H1 (cell line): Measurements from ENCODE around the gene FSTL4. TPM values are rescaled to one million over a fixed set of nuclear protein-coding genes. Genes with fewer than 3 reads are reported as not detected.

Experiments used
- CTCF ChIA-PET: fragments of 300-600 bp; sonication (Branson Sonifier 250); formaldehyde crosslinking; loops from one replicate; lab custom pipeline; 2021; ENCODE audit not compliant: partially characterized antibody; lab: Charles Lee
- POLR2A ChIA-PET: fragments of 300-600 bp; sonication (Branson Sonifier 250); formaldehyde crosslinking; loops from one replicate; lab custom pipeline; 2021; ENCODE audit warnings: inconsistent platforms; ENCODE audit not compliant: partially characterized antibody; lab: Charles Lee
- DNase-seq, 2 experiments: peaks; one replicate each; pipeline versions ENCODE4 v3.0.0 to v3.0.0-alpha.2; 2010 to 2022; ENCODE audit warnings: low spot score in 2 of 2, low read depth in 1 of 2, mixed read lengths in 1 of 2
- FAIRE-seq: peaks from 2 replicates; lab custom pipeline; 2011; peaks lifted over from hg19 to GRCh38; lab: Jason Lieb, UNC
- H2AFZ ChIP-seq: 2 replicates; pipeline ENCODE4 v1.8.1; 2012; ENCODE audit warnings: low read length, inconsistent platforms
- H2AK5ac ChIP-seq: 2 replicates; pipeline ENCODE4 v1.6.1; 2013; ENCODE audit warnings: low read depth, low read length
- H2BK120ac ChIP-seq: replicated peaks from 2 replicates; pipeline ENCODE3; 2013; ENCODE audit warnings: low read depth, low read length, inconsistent platforms
- H2BK12ac ChIP-seq: 2 replicates; pipeline ENCODE4 v1.6.1; 2013; ENCODE audit warnings: low read depth, low read length
- H2BK15ac ChIP-seq: 2 replicates; pipeline ENCODE4 v1.6.1; 2013; ENCODE audit warnings: low read length
- H2BK20ac ChIP-seq: 2 replicates; pipeline ENCODE4 v1.6.1; 2013; ENCODE audit warnings: low read length
- H2BK5ac ChIP-seq: 2 replicates; pipeline ENCODE4 v1.6.1; 2013; ENCODE audit warnings: low read depth, low read length
- H3K14ac ChIP-seq: 2 replicates; pipeline ENCODE4 v1.6.1; 2013; ENCODE audit warnings: inconsistent platforms; ENCODE audit not compliant: insufficient read length
- H3K18ac ChIP-seq: 2 replicates; pipeline ENCODE4 v1.6.1; 2013; ENCODE audit warnings: low read length; ENCODE audit errors: extremely low read depth
- H3K23ac ChIP-seq: 2 replicates; pipeline ENCODE4 v1.6.1; 2013; ENCODE audit warnings: inconsistent platforms; ENCODE audit not compliant: insufficient read length
- H3K23me2 ChIP-seq: 2 replicates; pipeline ENCODE4 v1.6.1; 2013; ENCODE audit warnings: low read depth, low read length
- H3K27ac ChIP-seq: 2 replicates; pipeline ENCODE4 v1.6.1; 2011; ENCODE audit warnings: low read depth, low read length, inconsistent platforms
- H3K27me3 ChIP-seq, 4 experiments: replicated peaks in 1 of 4; 1 replicate in 1 of 4; 2 replicates in 3 of 4; pipeline versions ENCODE4 v1.6.1 to v1.8.1; 2011 to 2013; ENCODE audit warnings: low read length in 3 of 4, mild to moderate bottlenecking in 3 of 4, inconsistent platforms in 2 of 4, mixed read lengths in 2 of 4, moderate library complexity in 1 of 4; ENCODE audit not compliant: control insufficient read depth in 3 of 4, insufficient read depth in 3 of 4; ENCODE audit errors: extremely low read depth in 1 of 4
- H3K36me3 ChIP-seq, 4 experiments: 2 replicates each; pipeline versions ENCODE4 v1.6.1 to v1.8.1; 2011 to 2013; ENCODE audit warnings: mild to moderate bottlenecking in 4 of 4, low read length in 3 of 4, moderate library complexity in 2 of 4, control low read depth in 1 of 4, inconsistent platforms in 1 of 4; ENCODE audit not compliant: insufficient read depth in 4 of 4, control insufficient read depth in 2 of 4
- H3K4ac ChIP-seq: replicated peaks from 2 replicates; pipeline ENCODE3; 2013; ENCODE audit warnings: low read length, low read depth, mixed read lengths, inconsistent platforms; ENCODE audit not compliant: insufficient read length
- H3K4me1 ChIP-seq, 4 experiments: replicated peaks in 1 of 4; 1 replicate in 1 of 4; 2 replicates in 3 of 4; pipeline versions ENCODE4 v1.6.1 to v1.8.1; 2011 to 2013; ENCODE audit warnings: low read length in 3 of 4, inconsistent platforms in 2 of 4, mixed read lengths in 1 of 4; ENCODE audit not compliant: insufficient read depth in 4 of 4, control insufficient read depth in 3 of 4
- H3K4me2 ChIP-seq, 2 experiments: 2 replicates each; pipeline versions ENCODE4 v1.6.1 to v1.8.1; 2011 to 2013; ENCODE audit warnings: low read depth in 2 of 2, low read length in 2 of 2, control low read depth in 1 of 2, inconsistent platforms in 1 of 2, mild to moderate bottlenecking in 1 of 2; ENCODE audit not compliant: insufficient read depth in 1 of 2
- H3K4me3 ChIP-seq, 4 experiments: fragments of 200-600, 300-600 bp in 1 of 4; sonication (generic), shearing (Covaris generic), sonication (Bioruptor Twin) in 1 of 4; 2 replicates each; pipeline versions ENCODE4 v1.5.1 to v1.8.1; 2011 to 2016; ENCODE audit warnings: low read length in 4 of 4, low read depth in 3 of 4, control low read depth in 2 of 4, inconsistent platforms in 2 of 4, mild to moderate bottlenecking in 2 of 4, mixed read lengths in 1 of 4, moderate library complexity in 1 of 4; ENCODE audit not compliant: insufficient read depth in 2 of 4; ENCODE audit errors: extremely low read depth in 1 of 4
- H3K56ac ChIP-seq: replicated peaks from 2 replicates; pipeline ENCODE3; 2013; ENCODE audit warnings: low read depth, mild to moderate bottlenecking, mixed read lengths, low read length, inconsistent platforms; ENCODE audit not compliant: insufficient read length
- H3K79me1 ChIP-seq: 2 replicates; pipeline ENCODE4 v1.6.1; 2013; ENCODE audit warnings: low read depth, low read length, control low read depth
- H3K79me2 ChIP-seq, 2 experiments: 2 replicates each; pipeline versions ENCODE4 v1.6.1 to v1.8.1; 2012 to 2013; ENCODE audit warnings: low read length in 2 of 2, mild to moderate bottlenecking in 2 of 2, inconsistent platforms in 1 of 2; ENCODE audit not compliant: insufficient read depth in 2 of 2, control insufficient read depth in 1 of 2
- H3K9ac ChIP-seq, 4 experiments: replicated peaks in 1 of 4; 1 replicate in 1 of 4; 2 replicates in 3 of 4; pipeline versions ENCODE4 v1.6.1 to v1.8.1; 2011 to 2013; ENCODE audit warnings: low read depth in 3 of 4, low read length in 3 of 4, control low read depth in 2 of 4, mild to moderate bottlenecking in 2 of 4, moderate library complexity in 2 of 4, inconsistent platforms in 1 of 4; ENCODE audit errors: extremely low read depth in 1 of 4
- H3K9me3 ChIP-seq, 2 experiments: 2 replicates each; pipeline versions ENCODE4 v1.6.1 to v1.8.1; 2012 to 2013; ENCODE audit warnings: mild to moderate bottlenecking in 2 of 2, moderate library complexity in 2 of 2, control low read depth in 1 of 2, inconsistent platforms in 1 of 2, low read depth in 1 of 2, low read length in 1 of 2, mixed read lengths in 1 of 2; ENCODE audit not compliant: insufficient read depth in 2 of 2
- H4K20me1 ChIP-seq, 2 experiments: replicated peaks in 1 of 2; 2 replicates each; pipeline versions ENCODE3 to v1.8.1; 2011 to 2013; ENCODE audit warnings: inconsistent platforms in 2 of 2, low read length in 2 of 2, mild to moderate bottlenecking in 1 of 2; ENCODE audit not compliant: insufficient read depth in 2 of 2, control insufficient read depth in 1 of 2
- H4K5ac ChIP-seq: 2 replicates; pipeline ENCODE4 v1.6.1; 2013; ENCODE audit warnings: low read length, low read depth, mixed read lengths, inconsistent platforms; ENCODE audit not compliant: insufficient read length
- H4K8ac ChIP-seq: 2 replicates; pipeline ENCODE4 v1.8.0; 2013; ENCODE audit warnings: mild to moderate bottlenecking, moderate library complexity, low read length, inconsistent platforms; ENCODE audit not compliant: insufficient read depth; ENCODE audit errors: extremely low read depth
- H4K91ac ChIP-seq: replicated peaks from 2 replicates; pipeline ENCODE3; 2013; ENCODE audit warnings: low read length, mixed read lengths, inconsistent platforms; ENCODE audit not compliant: insufficient read length
- ASH2L ChIP-seq: fragments of 200-600, 300-600 bp; sonication (generic); IDR thresholded peaks from one replicate; pipeline ENCODE4 v1.7.1; 2017; ENCODE audit warnings: low read length
- BCL11A ChIP-seq, 2 experiments: IDR thresholded peaks; one replicate each; pipeline ENCODE4 v1.6.1; 2011; ENCODE audit warnings: low read depth in 2 of 2, low read length in 2 of 2, mild to moderate bottlenecking in 2 of 2
- BRCA1 ChIP-seq: IDR thresholded peaks from 2 replicates; pipeline ENCODE4 v1.6.1; 2012; ENCODE audit warnings: low read depth, low read length, improper control_type of control experiment
- CHD2 ChIP-seq: IDR thresholded peaks from 2 replicates; pipeline ENCODE4 v1.6.1; 2012; ENCODE audit warnings: low read length, improper control_type of control experiment
- CTBP2 ChIP-seq: IDR thresholded peaks from 2 replicates; pipeline ENCODE4 v1.7.0; 2011; ENCODE audit warnings: borderline replicate concordance, mild to moderate bottlenecking, moderate library complexity, mixed read lengths, low read length; ENCODE audit not compliant: insufficient read depth, insufficient read length
- KDM4A ChIP-seq: IDR thresholded peaks from one replicate; pipeline ENCODE4 v1.7.1; 2012; ENCODE audit warnings: low read depth, mild to moderate bottlenecking, moderate library complexity, low read length, inconsistent platforms; ENCODE audit not compliant: severe bottlenecking
- RAD21 ChIP-seq, 2 experiments: IDR thresholded peaks in 1 of 2; conservative IDR thresholded peaks in 1 of 2; 2 replicates each; pipeline ENCODE4 v1.6.1; 2011; ENCODE audit warnings: low read depth in 2 of 2, low read length in 2 of 2, improper control_type of control experiment in 1 of 2, inconsistent platforms in 1 of 2, mild to moderate bottlenecking in 1 of 2, moderate library complexity in 1 of 2
- RFX5 ChIP-seq: IDR thresholded peaks from 2 replicates; pipeline ENCODE4 v1.6.1; 2011; ENCODE audit warnings: low read depth, low read length, improper control_type of control experiment, borderline replicate concordance
- SP2 ChIP-seq: IDR thresholded peaks from 2 replicates; pipeline ENCODE4 v1.6.1; 2012; ENCODE audit warnings: mild to moderate bottlenecking, low read length, inconsistent platforms
- whole genome bisulfite sequencing, 2 experiments: shearing (Covaris generic) in 1 of 2; methylation state at CpG; one replicate each; pipeline versions ENCODE4 v1.1.6 to v1.1.7; 2013 to 2015; ENCODE audit warnings: low lambda C conversion rate in 2 of 2, mixed read lengths in 2 of 2, inconsistent platforms in 1 of 2, low coverage in 1 of 2, missing lambda C conversion rate in 1 of 2; ENCODE audit not compliant: insufficient replicate concordance in 2 of 2, insufficient coverage in 1 of 2, insufficient read length in 1 of 2; ENCODE audit errors: extremely low coverage in 1 of 2, missing lambda C conversion rate in 1 of 2; 5-methylcytosine and 5-hydroxymethylcytosine counted together
- polyA plus RNA-seq, 7 experiments: library from polyadenylated mRNA; depleted of rRNA in 3 of 7; stranded (reverse) in 5 of 7; unstranded in 2 of 7; fragments of >200 nt in 5 of 7; fragments of 200-250 nt in 2 of 7; gene quantifications; 1 replicate in 5 of 7; 2 replicates in 1 of 7; 4 replicates in 1 of 7; pipeline versions ENCODE4 v1.2.1 to v1.2.3, GENCODE V29; 2011 to 2013; ENCODE audit warnings: missing spikeins in 2 of 7, mixed read lengths in 2 of 7
- total RNA-seq: library from RNA; stranded (reverse); fragmentation: NEBNext Ultra II Directional; extraction: Animal tissue kit (Norgen Biotek cat#: 25700); gene quantifications from 2 replicates; pipeline ENCODE4 v1.2.1, GENCODE V29; 2021
- TF ChIP-seq, protein P1 (sequence below), 3 experiments: IDR thresholded peaks; 1 replicate in 2 of 3; 2 replicates in 1 of 3; pipeline versions ENCODE4 v1.5.1 to v1.6.1; 2011; ENCODE audit warnings: low read length in 3 of 3, mild to moderate bottlenecking in 3 of 3, inconsistent platforms in 2 of 3, low read depth in 1 of 3, moderate library complexity in 1 of 3; ENCODE audit not compliant: insufficient read depth in 1 of 3; ENCODE audit errors: control extremely low read depth in 1 of 3

The FSTL4 gene
- total and polyA plus RNA-seq, 2 of the 8 experiments (the other 6 are each of a cell fraction or from before 2014, with no cell fraction given) = 3.1 to 4.1 TPM

DNA sequence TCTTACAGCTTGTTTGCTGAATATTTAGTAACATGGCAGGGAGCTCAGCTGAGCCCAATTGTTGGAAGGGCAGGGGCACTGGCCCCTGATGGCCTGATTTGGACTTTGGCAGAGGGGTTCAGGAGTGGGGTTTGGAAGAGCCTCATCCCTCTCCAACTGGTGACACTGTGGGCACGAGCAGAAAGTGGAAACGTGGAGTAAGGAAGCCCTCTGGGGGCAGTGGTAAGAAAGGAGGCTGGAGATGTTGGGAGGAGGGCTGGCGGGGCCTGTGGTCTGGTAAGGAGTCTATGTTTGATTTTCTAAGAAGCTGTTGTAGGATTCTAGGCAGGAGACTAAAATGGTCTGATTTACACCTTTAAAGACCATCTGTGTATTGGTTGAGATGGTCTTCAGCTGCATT lies 351.6 kb downstream of the FSTL4 start:
- Histone ChIP-seq H3K23me2 (no peaks in the 10 kb centered on the region; the same call in 1 of the 2 replicates), H2BK20ac (no peak overlapping the region), H2AK5ac (no peak overlapping the region), H3K27ac (no peak overlapping the region), H3K27me3 (no peaks in the 10 kb centered on the region), H4K5ac (no peak overlapping the region), H3K4ac (no peak overlapping the region), H2BK120ac (no peak overlapping the region), H4K91ac (no peak overlapping the region), H3K79me2 (no peaks in the 10 kb centered on the region), H3K4me2 (no peak overlapping the region), H2BK15ac (no peak overlapping the region), H3K79me1 (no peaks in the 10 kb centered on the region), H2BK5ac (no peak overlapping the region), H3K18ac (no peak overlapping the region), H2BK12ac (no peak overlapping the region), H4K8ac (no peak overlapping the region), H3K9me3 (no peaks in the 10 kb centered on the region), H3K9ac (no peak overlapping the region), H2AFZ (no peak overlapping the region), H3K4me1 (no peaks in the 10 kb centered on the region), H3K56ac (no peak overlapping the region), H3K23ac (no peak overlapping the region), H4K20me1 (no peaks in the 10 kb centered on the region), H3K4me3 (no peak overlapping the region), H3K36me3 (no peaks in the 10 kb centered on the region; a peak in 1 of 8 replicates), H3K14ac (no peak overlapping the region)
- ChIA-PET POLR2A (no interaction called here), CTCF (interaction anchor here (0.9 to 7.3 kb wide), 11 partner anchors 13 to 221 kb away, joined by 3 to 62 read pairs (median 3); no protein-coding TSS in a partner anchor)
- TF ChIP-seq SP2 (no peak), KDM4A (no peak), RFX5 (no peak), CTBP2 (no peak), CHD2 (no peak), BRCA1 (no peak), RAD21 (IDR thresholded peaks at IDR 0.05 in 1 of 2, conservative IDR thresholded peaks at IDR 0.05 in 1 of 2; ENCODE audit: low read depth in 2 of 2, low read length in 2 of 2) (peak; percentile 41 to 54; a peak in 3 of 4 replicates), ASH2L (no peak), BCL11A (IDR thresholded peaks at IDR 0.05; ENCODE audit: low read depth in 2 of 2, low read length in 2 of 2) (no peak)
- TF ChIP-seq, protein P1, sequence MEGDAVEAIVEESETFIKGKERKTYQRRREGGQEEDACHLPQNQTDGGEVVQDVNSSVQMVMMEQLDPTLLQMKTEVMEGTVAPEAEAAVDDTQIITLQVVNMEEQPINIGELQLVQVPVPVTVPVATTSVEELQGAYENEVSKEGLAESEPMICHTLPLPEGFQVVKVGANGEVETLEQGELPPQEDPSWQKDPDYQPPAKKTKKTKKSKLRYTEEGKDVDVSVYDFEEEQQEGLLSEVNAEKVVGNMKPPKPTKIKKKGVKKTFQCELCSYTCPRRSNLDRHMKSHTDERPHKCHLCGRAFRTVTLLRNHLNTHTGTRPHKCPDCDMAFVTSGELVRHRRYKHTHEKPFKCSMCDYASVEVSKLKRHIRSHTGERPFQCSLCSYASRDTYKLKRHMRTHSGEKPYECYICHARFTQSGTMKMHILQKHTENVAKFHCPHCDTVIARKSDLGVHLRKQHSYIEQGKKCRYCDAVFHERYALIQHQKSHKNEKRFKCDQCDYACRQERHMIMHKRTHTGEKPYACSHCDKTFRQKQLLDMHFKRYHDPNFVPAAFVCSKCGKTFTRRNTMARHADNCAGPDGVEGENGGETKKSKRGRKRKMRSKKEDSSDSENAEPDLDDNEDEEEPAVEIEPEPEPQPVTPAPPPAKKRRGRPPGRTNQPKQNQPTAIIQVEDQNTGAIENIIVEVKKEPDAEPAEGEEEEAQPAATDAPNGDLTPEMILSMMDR (IDR thresholded peaks at IDR 0.05; ENCODE audit: control extremely low read depth in 1 of 3, insufficient read depth in 1 of 3, low read depth in 1 of 3, low read length in 3 of 3) = peak; percentile 2 to 26 (median 11); a peak in 3 of 4 replicates
- no peak for FAIRE-seq
- WGBS, 2 experiments = 78% methylated on average over 3 of the region's 3 CpGs; no CpG with 5 or more reads in 1 of the 2 experiments
- no peak for DNase-seq
